Measurements from ENCODE around the gene NEK3.
"Not testable (repeated sequence)": the region's sequence is repeated elsewhere in the genome, so short reads cannot be mapped to it uniquely, and the experiment has no call there.

NEK3 gene

GRCh38 chr13:52169839-52170238 is 10.4 kb upstream of the NEK3 start:
- no peak for DNase-seq (ENCODE audit: low spot score)

DNA sequence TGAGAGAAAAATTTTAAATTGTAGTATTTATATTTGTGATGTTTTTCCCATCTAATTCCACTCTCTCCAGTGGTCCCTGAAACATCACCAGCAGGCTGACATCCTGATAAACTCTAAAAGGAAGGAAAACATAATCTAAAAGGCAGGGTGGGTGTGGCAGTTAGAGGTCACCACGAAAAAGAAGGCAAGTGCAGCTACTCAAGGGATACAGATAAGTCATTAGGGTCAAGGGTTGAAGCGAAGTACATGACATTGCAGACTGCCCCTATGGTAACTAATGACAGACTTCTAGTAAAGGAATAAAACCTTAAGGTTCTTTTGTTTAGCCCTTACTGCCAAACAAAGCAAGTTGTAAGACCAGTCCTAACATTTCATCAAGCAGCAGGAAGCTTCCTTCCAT is 6.0 kb upstream of the NEK3 start:
- DNase-seq (ENCODE audit: low spot score) = no peak

DNA sequence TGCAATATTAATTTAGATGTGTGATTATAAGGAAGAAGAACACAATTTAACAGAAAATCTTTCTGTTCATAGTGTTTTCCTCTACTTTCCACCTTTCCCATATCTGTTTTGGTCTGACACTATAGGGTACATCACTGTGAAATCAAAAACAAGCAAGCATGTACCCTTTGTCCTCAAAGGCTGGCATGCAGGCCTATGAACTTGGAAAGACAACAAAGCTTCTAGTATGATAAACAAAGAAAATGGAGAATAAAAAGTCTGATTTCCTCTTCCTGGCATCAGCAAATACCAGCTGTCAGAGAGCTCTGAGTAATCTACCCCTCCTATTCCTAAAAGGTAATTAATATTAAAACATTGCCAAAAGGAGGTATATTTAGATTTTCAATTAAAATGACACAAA is 5.6 kb upstream of the NEK3 start:
- no peak for DNase-seq (ENCODE audit: low spot score)

- DNase-seq (ENCODE audit: low spot score) = not testable (repeated sequence)
Measured at GRCh38 chr13:52163878-52164277, 4.5 kb upstream of the NEK3 start.

DNA sequence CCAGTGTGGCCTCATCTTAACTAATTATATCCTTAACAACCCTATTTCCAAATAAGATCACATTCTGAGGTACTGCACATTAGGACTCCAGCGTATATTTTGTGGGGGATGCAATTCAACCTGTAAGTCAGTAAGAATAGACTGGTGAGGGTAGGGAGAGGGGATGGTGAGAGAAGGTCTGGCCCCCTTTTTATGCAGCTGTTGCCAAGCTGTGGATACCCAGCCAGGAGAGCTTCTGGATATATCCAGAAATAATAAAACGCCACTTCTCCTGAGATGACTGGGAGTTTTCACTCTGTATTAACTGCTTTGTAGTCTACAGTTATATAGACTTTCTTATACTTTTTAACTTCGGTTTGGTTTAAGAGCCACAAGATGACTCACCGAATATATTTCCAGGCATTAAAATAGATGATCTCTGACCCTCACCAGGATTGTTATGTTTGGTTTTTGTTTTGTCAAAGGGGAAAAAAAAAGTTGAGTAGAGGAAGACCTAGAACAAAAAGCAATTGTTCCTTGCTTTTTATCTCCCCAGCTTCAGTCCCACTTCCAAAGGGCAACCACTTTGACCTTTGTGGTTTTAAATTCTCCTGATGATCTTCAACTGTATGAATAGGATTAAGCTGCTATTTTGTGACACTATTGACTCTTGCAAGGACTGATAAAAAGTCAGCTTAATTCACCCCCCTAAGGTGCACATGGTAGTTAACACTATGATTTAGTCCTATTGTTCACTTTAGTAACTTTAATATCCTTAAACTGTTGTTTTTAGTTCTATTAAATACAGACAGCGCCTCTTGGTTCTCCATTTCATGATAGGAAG is 3.1 kb upstream of the NEK3 start:
- DNase-seq (ENCODE audit: low spot score) = peak; percentile 69

GRCh38 chr13:52161181-52161646 is 1.8 kb upstream of the NEK3 start:
- DNase-seq (ENCODE audit: low spot score) = no peak

DNA sequence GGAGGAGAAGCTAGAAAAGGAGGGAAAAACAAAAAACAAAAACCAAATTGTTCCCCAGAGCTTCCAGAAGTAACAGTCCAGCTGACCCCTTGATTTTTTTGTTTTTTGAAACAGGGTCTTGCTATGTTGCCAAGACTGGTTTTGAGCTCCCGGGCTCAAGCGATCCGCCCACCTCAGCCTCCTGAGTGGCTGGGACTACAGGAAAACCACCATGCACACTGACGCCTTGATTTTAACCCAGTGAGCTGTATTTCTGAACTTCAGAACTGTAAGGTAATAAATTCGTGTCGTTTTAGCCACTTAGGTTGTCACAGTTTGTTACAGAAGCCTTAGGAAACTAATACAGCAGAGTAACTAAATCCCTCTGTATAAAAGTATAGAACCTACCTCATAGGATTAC is 1.1 kb upstream of the NEK3 start:
- DNase-seq (ENCODE audit: low spot score) = no peak

GRCh38 chr13:52160053-52160452 is 656 bp upstream of the NEK3 start:
- DNase-seq (ENCODE audit: low spot score) = no peak

DNA sequence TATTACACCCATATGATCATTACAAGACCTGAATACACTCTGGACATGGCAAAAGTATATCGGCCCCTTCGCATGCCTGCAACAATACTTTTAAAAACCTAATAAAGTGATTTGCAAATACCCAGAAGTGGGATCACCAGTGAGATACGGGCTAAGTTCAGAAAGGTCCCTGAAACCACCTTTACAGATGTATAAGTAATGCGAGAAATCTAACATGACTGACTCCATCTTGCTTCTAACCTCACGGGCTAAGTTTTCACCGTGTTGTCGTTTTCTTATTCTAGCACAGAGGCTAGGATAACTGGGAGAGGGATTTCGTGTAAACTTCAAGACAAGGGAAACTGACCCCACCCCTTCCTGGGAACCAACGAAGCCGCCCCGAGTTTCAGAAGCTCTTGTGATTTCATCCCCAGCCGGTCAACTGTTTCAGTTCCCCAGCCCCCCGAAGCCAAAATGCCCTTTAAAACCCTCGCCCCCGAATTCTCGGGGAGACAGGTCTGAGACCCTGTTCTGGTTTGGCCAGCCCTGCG is 703 bp downstream of the NEK3 start:
- no peak for DNase-seq (ENCODE audit: low spot score)

GRCh38 chr13:52156724-52157261 is 2.6 kb downstream of the NEK3 start:
- no peak for DNase-seq (ENCODE audit: low spot score)

- DNase-seq (ENCODE audit: low spot score) = no peak
Measured at GRCh38 chr13:52155177-52155576, 4.2 kb downstream of the NEK3 start.

GRCh38 chr13:52147225-52147624 is 12.2 kb downstream of the NEK3 start:
- no peak for DNase-seq (ENCODE audit: low spot score)

GRCh38 chr13:52141299-52141698 is 18.1 kb downstream of the NEK3 start:
- no peak for DNase-seq (ENCODE audit: low spot score)

GRCh38 chr13:52137489-52137888 is 21.9 kb downstream of the NEK3 start:
- no peak for DNase-seq (ENCODE audit: low spot score)

- no peak for DNase-seq (ENCODE audit: low spot score)
Measured at GRCh38 chr13:52136763-52137162, 22.6 kb downstream of the NEK3 start.

GRCh38 chr13:52130641-52131040 is 28.8 kb downstream of the NEK3 start:
- no peak for DNase-seq (ENCODE audit: low spot score)

GRCh38 chr13:52128714-52129700 is 30.4 kb downstream of the NEK3 start, which contains the start of gene NEK5:
NEK5 (minus strand) TSS chr13:52129073; CDS start chr13:52127482, 1,591 bp downstream.
- DNase-seq (ENCODE audit: low spot score) = peak; percentile 56

DNA sequence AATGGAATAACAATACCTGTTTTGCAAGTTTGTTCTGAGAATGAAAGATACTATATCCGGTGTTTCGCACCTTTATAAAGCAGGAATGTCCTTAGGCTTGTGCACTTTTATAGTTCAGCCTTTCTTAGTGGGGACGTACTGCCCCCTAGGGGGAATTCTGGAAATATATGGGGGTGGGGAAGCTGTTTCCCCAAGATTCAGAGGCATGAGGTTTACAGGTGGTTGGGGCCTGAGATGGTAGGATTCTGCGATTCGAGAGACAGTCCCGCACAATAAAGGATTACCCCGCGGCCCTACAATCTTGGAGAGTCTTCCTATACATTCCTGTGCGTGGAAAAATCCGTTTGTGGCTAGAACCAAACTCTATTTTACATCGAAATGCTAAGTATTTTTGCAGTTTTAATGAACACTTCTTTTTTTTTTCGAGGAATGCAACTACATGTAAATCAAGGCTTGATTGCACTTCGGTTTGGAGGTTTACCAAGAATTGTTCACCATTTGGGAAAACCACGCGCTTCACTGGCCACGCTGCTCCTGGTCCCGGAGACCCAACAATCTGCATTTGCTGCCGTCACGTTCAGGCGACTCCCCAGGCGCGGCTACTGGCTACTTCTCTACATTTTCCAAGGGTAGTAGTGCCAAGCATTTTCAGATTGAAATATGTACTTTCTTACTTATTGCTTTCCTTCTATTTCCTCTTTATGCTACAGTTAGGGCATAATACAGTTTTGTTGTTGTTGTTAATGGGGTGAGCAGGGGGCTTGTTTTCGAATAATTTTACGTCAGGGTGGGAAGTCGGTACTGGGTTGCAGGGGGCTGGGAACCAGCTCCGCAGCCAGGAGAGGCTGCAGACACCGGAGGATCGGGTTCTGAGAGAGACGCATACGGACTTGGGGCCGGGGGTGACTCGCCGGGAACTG is 31.4 kb downstream of the NEK3 start:
- peak; percentile 68 for DNase-seq (ENCODE audit: low spot score)

- DNase-seq (ENCODE audit: low spot score) = no peak
Measured at GRCh38 chr13:52127378-52127777, 32.0 kb downstream of the NEK3 start.

DNA sequence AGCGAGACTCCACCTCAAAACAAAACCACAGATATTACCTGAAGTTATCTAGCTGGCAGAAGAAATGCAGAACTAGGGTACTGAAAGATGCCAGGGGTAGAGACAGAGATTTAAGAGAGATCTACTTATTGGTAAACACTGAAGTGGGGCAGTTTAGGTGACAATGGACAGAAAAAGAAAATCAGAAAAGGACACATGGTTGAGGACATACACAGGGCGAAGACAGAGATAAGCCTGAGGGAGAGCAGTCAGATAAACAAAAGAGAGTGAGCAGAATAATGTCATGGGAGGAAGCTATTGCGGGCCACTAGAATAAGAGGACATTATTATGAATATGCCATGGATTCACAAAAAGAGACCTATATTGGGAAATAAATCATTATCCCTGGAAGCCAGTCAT is 33.9 kb downstream of the NEK3 start:
- DNase-seq (ENCODE audit: low spot score) = no peak

- no peak for DNase-seq (ENCODE audit: low spot score)
Measured at GRCh38 chr13:52118595-52118994, 40.8 kb downstream of the NEK3 start.
